DND-41 (cell line): ENCODE measurements around the gene COPG2.

Source experiments
- EZH2 ChIP-seq: IDR thresholded peaks from 3 replicates; pipeline ENCODE4 v1.6.1; 2012; ENCODE audit warnings: borderline replicate concordance, low read depth, mild to moderate bottlenecking, moderate library complexity, low read length, inconsistent platforms; ENCODE audit not compliant: severe bottlenecking
- TF ChIP-seq, protein P1 (sequence below): IDR thresholded peaks from 2 replicates; pipeline ENCODE4 v1.5.1; 2012; ENCODE audit warnings: borderline replicate concordance, low read length, moderate library complexity, mild to moderate bottlenecking; ENCODE audit not compliant: poor library complexity, severe bottlenecking; ENCODE audit errors: extremely low read depth

DNA sequence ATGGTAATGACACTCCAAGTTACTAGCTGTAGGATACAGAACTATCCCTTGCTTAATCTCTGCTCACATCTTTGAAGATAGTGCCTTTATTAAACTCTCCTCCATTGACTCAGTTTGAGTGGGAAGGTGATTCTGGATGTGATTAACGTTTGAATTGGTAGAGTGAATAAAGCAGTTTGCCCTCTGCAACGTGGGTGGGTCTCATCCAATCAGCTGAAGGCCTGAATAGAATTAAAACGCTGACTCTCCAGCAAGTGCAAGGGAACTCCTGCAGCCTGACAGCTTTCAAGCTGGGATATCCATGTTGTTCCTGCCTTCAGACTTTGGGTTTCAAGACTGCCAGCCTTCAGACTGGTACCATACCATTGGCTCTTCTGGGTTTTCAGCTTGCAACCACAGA, 43.9 kb upstream of the COPG2 start:
- TF ChIP-seq EZH2 = no peak
- TF ChIP-seq, protein P1, sequence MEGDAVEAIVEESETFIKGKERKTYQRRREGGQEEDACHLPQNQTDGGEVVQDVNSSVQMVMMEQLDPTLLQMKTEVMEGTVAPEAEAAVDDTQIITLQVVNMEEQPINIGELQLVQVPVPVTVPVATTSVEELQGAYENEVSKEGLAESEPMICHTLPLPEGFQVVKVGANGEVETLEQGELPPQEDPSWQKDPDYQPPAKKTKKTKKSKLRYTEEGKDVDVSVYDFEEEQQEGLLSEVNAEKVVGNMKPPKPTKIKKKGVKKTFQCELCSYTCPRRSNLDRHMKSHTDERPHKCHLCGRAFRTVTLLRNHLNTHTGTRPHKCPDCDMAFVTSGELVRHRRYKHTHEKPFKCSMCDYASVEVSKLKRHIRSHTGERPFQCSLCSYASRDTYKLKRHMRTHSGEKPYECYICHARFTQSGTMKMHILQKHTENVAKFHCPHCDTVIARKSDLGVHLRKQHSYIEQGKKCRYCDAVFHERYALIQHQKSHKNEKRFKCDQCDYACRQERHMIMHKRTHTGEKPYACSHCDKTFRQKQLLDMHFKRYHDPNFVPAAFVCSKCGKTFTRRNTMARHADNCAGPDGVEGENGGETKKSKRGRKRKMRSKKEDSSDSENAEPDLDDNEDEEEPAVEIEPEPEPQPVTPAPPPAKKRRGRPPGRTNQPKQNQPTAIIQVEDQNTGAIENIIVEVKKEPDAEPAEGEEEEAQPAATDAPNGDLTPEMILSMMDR = no peak
